ENCODE data around the gene LRRFIP2.

DNA sequence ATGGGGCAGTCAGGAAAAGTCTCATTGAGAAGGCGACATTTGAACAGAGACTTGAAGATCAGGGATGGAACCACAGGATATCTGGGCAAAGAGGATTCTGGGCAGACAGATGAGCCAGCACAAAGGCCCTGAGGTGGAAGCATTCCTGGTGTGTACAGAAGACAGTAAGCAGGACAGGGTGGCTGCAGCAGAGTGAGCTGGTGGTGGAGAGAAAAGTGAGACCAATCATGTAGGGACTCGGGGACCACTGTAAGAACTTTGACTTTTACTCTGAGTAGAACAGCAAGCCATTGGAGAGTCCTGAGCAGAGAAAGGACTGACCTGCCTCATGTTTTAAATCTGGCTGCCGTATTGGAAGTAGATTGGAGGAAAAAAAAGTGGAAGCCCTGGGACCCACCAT, 29.9 kb upstream of the LRRFIP2 start:
- no peak for TF ChIP-seq CTCF (IDR thresholded peaks at IDR 0.05)
- TF ChIP-seq POLR2A (IDR thresholded peaks at IDR 0.05), result no peak
